NCI-H1105 treated with DMSO at 0.1 percent for 48 hours (cell line): ENCODE data around the gene CD7.
"Not testable (repeated sequence)": the region's sequence is repeated elsewhere in the genome, so short reads cannot be mapped to it uniquely, and the experiment has no call there.

Source experiments
- DNase-seq: peaks from one replicate; lab custom pipeline; 2025; lab: John Stamatoyannopoulos, UW

The CD7 gene

GRCh38 chr17:82317394-82318168, at the start of gene CD7:
Gene CD7, minus strand, starts transcription at chr17:82317608. Its CDS starts 113 bp downstream, at chr17:82317495.
- DNase-seq: no peak

- DNase-seq: no peak
Observed at GRCh38 chr17:82366749-82367148, 49.3 kb upstream of the CD7 start.

DNA sequence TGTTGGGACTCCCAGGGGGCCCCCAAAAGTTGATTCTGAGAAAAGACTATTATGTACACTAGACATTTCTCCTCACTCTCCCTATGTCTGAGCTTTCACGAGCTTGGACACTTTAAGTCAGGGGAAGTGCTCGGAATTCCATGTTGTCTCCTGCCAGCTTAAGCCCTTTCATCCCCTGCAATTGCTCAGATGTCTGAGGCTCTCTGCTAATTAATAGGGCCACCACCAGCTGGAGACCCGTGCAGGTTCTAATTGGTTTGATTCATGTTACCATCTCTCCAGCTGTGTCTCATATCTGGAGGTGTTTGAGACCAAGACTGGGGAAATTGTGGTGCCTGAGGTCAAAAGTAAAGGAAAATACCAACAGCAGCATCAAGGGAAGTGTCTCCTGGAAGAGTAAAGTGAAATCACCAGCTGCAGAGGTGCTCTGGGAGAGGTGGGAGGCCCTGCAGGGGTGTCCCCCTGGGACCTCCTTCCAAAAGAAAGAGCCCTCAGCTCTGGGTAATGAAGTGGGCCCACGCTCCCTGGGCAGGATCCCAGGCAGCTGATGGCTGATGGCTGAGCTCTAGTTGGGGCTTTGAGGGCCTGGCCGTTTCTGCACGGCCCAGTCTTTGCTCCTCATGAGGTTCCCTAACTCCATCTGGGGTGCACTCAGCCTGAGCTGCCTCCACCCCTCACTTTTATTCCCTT, 48.3 kb upstream of the CD7 start:
- DNase-seq: no peak

DNA sequence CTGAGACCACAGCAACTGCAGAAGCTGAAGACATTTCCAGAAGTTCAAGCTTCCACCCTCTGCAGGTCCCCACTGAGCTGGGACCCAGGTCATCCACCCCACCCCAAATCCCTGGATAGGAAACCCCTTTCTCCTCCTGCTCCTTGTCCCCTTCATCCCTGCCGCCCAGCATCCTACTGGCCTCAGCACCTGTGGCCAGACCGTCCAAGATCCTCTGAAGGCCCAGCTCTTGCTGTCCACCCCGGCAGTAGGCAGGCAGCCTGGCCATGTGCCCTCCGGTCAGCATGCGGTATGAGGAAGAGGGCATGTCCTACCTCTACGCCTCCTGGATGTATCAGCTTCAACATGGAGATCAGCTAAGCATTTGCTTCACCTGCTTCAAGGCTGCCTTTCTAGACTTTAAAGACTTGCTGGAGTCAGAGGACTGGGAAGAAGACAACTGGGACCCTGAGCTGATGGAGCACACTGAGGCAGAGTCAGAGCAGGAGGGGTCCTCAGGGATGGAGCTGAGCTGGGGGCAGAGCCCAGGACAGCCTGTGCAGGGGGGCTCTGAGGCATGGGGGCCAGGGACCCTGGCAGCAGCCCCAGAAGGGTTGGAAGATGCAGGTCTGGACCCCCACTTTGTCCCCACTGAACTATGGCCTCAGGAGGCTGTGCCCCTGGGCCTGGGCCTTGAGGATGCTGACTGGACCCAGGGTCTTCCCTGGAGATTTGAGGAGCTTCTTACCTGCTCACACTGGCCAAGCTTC, 44.7 kb upstream of the CD7 start:
- no peak for DNase-seq

DNA sequence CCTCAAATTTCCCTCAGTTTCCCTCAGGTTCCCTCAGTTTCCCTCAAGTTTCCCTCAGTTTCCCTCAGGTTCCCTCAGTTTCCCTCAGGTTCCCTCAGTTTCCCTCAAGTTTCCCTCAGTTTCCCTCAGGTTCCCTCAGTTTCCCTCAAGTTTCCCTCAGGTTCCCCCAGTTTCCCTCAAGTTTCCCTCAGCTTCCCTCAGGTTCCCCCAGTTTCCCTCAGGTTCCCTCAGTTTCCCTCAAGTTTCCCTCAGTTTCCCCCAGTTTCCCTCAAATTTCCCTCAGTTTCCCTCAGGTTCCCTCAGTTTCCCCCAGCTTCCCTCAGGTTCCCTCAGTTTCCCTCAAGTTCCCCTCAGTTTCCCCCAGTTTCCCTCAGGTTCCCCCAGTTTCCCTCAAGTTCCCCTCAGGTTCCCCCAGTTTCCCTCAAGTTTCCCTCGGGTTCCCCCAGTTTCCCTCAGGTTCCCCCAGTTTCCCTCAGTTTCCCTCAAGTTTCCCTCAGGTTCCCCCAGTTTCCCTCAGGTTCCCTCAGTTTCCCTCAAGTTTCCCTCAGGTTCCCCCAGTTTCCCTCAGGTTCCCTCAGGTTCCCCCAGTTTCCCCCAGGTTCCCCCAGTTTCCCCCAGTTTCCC, 42.2 kb upstream of the CD7 start:
- DNase-seq: not testable (repeated sequence)

DNA sequence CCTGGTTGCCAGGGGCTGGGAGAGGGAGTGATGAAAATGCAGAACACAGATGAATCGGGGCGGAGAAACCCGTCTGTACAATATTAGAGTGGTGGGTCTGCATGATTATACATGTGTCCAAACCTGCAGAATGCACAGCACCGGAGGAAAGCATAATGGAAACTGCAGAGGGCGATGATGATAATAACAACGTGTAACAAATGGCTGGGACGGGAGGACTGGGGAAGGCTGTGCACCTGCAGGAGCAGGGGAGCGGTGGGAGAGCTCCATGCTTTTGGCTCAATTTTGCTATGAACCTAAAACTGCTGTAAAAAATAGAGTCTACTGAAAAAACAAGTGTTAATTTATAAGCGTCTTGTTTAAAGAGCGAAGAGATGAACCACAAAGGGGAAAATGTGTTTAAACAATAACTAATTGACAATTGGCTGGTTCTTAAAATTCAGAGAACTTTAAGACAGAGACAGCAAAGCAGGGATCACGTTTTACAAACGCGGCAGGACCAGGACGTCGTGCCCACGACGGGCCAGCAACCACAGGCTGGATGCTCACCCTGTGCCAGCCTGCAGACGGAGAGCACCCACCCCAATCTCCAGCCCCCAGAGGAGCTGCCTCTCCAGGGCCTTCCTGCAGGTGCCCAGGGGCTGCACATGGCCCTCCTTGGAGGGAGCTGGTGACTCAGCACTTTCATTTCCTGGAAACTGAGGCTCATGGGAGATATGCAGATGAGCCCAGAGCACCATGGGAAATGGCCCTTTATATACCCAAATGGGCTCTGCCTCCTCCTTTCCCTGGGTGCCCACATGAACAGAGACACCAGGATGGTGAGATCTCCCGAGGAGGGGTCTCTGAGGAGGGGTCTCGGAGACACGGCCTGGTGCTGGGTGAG, 41.3 kb upstream of the CD7 start, which contains the start of gene TEX19:
Gene TEX19 (plus strand): TSS at position 783 of the 886 bp plus-strand sequence. CDS start 2,904 bp downstream, outside the sequence.
- no peak for DNase-seq

DNA sequence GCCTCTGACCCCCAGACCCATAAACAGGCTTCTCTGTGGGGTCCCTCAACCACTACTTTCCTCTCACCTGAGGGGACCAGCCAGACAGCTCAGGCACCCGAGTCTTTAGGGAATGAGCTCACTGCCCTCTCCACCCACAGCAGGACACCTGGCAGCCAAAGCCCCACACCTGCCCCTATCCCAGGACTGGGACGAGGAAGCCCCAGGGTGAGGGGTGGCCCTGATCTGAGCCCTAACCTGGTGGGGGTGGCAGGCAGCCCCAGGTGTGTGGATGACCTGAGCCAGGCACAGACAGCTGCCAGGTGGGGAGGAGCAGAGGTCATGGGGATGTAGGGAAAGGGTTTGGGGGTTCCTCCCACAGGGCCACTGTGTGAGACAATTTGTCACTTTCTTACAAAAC, 40.0 kb upstream of the CD7 start:
- DNase-seq: no peak

DNA sequence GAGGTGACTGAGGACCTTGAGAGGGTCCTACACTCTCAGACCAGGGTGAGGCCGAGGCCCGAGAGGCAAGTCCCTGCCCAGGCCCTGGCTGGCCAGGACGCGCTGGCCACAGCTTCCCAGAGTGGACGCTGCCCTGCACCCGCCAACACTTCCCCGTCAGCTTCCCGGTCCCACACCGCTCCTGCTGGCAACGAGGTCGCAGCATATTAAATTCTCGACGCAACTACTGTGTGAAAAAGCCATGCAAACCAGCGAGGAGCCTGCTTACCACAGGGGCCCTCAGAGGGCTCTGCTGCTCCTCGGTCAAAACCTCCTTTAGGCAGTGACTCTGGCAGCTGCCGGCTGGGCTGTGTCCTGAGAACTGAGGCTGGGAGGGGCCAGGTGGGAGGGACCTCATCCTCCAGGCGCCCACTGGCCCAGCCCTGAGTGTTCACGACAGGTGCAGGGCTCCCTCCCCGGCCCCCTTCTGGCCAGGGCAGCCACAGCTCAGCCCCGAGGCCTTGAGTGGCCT, 39.5 kb upstream of the CD7 start:
- DNase-seq: no peak

- no peak for DNase-seq
Observed at GRCh38 chr17:82355770-82356427, 38.5 kb upstream of the CD7 start.

GRCh38 chr17:82354804-82355308, 37.4 kb upstream of the CD7 start:
- DNase-seq: no peak

- peak; percentile 20 for DNase-seq
Observed at GRCh38 chr17:82353484-82353883, 36.1 kb upstream of the CD7 start.

DNA sequence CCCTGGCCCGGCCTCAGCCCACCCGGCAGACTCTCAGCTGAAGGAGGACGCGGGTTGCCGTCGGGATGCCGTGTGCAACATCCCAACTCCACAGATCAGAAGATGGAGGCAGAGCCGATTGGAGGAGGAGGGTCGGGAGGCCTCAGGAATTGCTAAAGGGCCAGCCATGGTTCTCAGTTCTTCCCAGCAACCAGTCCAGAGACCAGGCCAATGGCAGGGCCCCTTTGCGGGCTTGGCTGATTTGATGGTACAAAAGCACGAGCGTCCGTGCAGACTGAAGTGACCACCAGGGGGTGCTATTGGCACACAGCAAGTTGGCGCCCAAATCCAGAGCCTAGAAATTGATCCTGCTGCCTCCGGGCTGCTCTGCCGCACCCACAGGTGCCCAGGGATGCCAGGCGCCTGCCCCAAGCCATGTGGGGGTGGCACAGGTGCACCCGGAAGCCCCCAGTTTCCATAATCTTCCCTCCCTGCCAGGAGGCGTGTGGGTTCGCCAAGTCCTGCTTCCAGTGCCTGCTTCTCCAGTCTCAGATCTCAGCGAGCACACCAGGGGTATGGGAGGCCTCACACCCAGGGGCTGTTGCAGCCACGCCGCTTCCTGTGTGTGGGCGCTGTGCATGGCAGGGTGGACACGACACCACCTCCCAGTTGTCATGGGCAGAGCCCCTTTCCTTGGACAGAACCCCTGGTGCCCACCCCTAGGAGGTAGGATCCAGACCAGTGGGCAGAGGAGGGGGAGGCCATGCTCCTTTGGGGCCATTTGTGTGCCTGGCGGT, 34.5 kb upstream of the CD7 start:
- DNase-seq: peak; percentile 68

DNA sequence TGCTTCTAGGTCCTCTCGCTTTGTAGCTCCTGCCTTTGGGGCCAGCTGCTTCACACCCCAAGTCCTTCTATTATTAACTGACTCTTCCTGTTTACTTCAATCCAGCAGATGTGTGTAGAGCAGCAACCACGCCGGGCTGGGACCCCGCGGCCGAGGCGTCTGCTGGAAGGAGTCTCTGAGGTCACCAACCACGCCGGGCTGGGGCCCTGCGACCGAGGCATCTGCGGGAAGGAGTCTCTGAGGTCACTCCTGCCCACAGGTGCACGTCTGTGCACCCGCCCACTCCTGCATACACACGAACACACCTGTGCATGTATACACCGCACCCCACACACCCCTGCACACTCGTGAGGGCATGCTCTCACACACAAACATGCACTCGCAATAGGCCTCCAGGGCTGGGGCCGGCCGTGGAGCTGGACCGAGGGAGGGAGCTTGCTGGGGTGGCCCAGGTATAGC, 33.9 kb upstream of the CD7 start:
- no peak for DNase-seq

GRCh38 chr17:82350182-82351030, 33.0 kb upstream of the CD7 start:
- DNase-seq: no peak

DNA sequence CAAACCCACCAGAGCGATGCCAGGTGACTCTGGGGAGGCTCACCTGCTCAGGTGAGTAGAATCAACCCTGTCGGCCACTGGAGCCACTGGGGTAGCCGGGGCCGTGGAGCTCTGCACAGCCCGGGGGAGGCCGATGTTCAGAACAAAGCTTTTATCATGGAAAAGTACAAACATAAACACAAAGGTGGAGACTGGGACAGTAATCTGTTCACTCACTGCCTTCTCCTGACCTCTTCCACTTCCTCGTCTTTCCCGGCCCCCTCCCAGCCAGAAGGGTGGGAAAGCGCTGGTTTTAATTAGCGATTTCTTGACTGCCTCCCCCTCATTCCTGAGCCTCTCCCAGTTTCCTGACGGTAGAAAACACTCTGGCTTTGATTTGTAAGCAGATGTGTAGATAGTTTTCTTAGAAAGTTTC, 31.9 kb upstream of the CD7 start:
- DNase-seq: no peak

DNA sequence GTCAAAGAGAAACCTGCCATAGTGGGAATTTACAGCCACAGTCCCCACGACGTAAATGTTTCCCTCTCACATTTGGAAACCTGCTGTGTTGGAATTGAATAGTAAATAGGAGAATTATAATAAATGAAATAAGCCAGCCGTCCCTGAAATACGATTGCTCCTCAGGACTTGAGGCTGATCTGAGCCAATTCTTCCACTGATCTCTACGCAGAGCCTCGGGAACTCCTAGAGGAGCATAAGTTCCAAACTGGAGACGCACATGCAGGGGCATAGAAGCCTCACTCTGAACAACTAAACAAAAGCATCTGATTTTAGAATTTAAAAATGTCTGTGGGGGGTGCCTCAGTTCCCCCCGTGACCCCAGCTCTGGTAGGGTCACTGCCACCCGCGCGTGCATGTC, 31.5 kb upstream of the CD7 start:
- DNase-seq: no peak

DNA sequence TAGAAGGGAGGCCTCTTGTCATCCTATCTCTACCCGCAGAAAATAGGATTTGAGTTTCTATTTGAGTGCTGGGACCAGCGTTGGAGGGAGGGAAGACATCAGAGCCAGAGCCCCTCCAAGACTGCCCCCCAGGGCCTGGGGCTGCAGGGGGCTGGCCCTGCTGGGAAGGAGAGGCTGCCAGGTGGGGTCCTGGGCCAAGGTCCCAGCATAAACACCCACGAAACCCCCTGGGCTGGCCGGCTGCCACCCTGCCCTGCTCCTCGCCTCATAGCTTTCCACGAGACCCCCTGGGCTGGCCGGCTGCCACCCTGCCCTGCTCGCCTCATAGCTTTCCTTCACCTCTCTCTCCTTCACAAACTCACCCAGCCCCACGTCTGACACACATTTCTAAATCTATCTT, 31.0 kb upstream of the CD7 start:
- DNase-seq: no peak

GRCh38 chr17:82347994-82348393, 30.6 kb upstream of the CD7 start:
- not testable (repeated sequence) for DNase-seq
